CD4-positive, alpha-beta T cell treated with Interleukin-21 for 1 hour (primary cell): ENCODE results near the gene FOXK1.
"Not testable (repeated sequence)": the region's sequence is repeated elsewhere in the genome, so short reads cannot be mapped to it uniquely, and the experiment has no call there.

Experiments
- DNase-seq: peaks from one replicate; pipeline ENCODE4 v3.0.0-alpha.2; 2020

Gene FOXK1

DNA sequence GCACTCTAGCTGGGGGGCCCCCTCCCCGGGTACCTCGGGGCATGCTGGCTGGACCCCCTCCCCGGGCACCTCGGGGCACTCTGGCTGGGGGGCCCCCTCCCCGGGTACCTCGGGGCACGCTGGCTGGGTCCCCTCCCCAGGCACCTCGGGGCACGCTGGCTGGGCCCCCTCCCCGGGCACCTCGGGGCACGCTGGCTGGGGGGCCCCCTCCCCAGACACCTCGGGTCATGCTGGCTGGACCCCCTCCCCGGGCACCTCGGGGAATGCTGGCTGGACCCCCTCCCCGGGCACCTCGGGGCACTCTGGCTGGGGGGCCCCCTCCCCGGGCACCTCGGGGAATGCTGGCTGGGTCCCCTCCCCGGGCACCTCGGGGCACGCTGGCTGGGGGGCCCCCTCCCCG, 120.5 kb downstream of the FOXK1 start:
- not testable (repeated sequence) for DNase-seq

DNA sequence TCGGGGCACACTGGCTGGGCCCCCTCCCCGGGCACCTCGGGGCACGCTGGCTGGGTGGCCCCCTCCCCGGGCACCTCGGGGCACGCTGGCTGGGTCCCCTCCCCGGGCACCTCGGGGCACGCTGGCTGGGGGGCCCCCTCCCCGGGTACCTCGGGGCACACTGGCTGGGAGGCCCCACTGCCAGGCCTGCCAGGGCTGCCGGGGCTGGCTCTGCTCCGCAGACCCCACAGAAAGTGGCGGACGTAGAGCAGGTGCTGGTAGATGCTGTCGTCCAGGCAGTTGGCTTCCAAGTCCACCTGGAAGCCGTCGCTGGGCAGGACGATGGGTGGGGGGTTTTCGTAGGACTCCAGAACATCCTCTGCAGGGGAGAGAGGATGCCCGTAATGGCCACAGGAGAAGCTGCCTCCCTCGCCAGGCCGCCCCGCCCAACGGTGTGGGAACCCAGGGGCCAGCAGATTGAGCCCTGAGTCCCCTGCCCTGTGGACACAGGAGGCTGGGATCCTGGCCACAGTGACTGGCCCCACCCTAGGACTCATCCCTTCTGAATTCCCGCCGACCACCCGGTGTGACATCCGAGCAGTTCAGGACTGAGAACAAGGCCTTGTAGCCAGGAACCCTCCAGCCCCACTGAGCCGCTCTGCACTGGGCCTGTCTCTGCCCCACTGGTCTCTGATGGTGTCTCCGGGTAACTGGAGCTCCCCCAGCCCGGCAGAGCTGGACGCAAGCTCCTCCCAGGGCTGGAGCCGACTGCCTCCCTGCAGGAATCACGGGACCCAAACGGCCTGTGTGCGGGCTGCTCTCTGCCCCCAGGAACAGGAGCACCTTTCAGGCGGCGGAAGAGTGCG, 121.5 kb downstream of the FOXK1 start:
- no peak for DNase-seq

DNA sequence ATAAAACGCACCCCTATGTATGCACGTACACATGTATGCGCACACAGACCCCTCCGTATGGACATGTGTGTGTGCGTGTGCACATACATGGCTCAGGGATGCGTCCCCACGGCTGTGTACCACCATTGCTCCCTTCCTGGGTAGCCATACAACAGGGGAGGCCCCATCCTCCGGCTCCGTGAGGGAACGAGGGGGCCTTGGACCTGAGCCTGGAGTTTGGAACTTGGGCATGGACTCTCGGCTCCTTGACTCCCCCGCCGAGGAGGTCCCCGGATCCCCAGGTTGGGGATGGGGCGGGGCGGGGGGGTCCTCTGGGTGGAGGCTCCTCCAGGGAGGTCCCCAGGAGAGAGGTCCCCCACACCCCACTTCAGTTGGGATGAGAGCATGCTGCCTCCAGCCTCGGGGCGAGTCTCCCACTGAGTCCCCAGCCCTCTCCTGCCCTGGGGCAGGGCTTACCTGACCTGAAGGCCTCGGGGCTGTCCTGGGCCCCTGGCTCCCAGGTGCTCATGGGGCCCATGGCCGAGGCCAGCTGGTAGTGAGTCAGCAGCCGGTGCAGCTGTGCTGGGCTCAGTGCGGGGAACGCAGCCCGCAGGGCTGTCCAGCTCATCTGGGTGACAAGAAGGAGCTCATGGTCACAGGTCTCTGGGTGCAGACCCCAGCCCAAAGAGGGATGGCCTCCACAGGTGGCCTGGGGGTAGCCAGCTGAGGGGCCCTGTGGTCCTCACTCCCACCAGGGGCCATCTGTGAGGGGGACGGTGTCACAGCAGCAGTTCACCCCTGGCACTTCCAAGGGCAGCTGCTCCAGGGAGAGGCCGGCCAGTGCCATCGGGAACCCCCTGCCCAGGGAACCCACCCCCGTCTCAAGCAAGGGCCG, 123.3 kb downstream of the FOXK1 start:
- DNase-seq: no peak

DNA sequence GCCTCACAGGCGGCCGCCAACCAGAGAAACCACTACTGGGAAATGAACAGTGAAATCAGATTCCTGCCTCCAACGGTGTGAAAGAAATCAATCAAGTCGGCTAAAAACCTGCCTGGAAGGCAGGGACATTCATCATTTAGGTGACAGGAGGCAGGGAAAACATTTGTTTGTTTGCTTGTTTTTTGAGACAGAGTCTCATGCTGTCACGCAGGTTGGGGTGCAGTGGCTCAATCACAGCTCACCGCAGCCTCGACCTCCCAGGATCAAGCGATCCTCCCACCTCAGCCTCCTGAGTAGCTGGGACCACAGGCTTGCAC, 123.8 kb downstream of the FOXK1 start:
- DNase-seq: no peak

DNA sequence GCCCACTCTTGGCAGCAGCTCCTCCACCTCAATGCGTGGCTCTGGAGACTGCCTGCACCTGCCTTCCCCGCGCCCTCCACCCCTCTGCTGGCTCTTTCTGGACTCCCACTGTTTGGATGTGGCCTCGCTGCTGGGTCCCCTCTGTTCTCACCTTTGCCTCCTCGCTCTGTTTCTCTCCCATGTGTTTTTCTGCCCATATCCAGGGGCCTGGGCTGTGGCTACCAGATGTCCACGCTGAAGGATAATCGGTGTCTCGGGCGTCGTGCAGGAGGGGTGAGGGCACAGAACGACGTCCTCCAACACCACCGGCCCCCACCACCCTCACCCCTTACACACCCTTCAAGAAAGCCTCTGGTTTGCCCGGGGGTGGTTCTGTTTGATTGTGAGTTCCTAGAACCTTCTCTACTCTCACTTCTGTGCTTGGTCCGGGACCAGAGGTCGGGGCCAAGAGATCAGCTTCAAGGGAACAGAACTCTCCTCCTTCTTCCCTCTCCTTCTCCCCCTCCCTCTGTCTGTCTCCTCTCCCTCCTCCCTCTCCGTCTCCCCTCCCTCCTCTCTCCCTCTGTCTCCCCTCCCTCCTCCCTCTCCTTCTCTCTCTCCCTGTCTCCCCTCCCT, 125.0 kb downstream of the FOXK1 start:
- DNase-seq: no peak

DNA sequence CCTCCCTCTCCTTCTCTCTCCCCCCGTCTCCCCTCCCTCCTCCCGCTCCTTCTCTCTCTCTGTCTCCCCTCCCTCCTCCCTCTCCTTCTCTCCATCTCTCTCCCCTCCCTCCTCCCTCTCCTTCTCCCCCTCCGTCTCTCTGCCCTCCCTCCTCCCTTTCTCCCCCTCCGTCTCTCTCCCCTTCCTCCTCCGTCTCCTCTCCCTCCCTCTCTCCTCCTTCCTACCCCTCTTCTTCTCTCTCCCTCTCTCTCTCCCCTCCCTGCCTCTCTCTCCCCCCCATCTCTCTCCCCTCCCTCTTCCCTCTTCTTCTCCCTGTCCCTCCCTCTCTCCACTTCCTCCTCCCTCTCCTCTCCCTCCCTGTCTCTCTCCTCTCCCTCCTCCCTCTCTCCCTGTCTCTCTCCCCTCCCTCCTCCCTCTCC, 125.5 kb downstream of the FOXK1 start:
- DNase-seq: no peak

DNA sequence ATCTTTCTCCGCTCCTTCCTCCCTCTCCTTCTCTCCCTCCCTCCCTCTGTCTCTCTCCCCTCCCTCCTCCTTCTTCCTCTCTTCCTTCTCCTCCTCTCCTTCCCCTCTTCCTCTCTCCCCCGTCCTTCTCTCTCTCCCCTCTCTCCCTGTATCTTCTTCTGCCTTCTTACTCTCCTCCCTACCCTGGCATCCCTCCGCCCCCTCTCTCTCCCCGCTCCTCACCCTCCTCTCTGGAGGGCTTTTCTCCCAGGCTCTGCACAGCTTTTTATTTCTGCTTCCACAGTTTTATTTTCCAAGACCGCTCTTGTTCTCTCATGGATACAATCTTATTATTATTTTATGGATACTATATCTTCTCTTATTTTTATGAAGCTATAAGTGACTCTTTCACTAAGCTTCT, 125.9 kb downstream of the FOXK1 start:
- DNase-seq: no peak

DNA sequence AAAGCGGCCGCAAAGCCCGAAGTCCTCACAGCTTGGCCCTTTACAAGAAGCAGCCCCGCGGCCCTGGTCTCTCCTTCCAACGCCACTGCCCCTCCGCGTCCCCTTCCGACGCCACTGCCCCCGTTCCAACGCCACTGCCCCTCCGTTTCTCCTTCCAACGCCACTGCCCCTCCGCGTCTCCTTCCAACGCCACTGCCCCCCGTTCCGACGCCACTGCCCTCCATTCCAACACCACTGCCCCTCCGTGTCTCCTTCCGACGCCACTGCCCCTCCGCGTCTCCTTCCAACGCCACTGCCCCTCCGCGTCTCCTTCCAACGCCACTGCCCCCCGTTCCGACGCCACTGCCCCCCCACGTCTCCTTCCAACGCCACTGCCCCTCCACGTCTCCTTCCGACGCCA, 126.5 kb downstream of the FOXK1 start:
- DNase-seq: no peak

DNA sequence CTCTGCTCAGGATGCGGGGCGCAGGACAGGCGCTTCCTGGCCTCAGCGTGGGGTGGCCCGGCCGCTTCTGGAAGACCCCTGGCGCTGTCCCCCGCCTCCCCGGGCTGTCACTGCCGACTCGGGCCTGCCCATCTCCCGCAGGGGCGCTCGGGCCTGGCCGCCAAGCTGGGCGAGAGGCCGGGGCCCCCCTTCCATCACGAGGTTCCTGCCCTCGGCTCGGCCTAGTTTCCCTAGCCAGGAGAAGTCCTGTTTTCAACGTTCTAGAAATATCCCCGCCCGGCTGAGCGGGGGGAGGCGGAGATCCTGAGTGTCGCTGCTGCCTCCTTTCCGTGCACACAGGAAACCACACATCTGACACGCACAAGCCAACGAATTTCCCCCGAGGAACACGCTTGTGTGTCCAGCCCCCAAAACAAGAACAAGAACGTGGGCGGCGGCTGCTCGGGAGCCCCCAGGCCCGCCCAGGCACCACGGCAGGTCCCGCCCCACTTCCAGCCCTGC, 127.0 kb downstream of the FOXK1 start:
- peak; percentile 30 for DNase-seq

DNA sequence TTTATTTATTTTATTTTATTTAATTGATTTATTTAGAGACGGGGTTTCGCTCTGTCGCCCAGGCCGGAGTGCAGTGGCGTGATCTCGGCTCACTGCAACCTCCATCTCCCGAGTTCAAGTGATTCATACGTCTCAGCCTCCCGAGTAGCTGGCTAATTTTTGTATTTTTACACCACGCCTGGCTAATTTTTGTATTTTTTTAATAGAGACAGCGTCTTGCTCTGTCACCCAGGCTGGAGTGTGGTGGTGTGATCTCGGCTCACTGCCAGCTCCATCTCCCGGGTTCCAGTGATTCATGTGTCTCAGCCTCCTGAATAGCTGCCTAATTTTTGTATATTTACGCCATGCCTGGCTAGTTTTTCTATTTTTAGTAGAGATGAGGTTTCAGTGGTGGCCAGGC, 127.6 kb downstream of the FOXK1 start:
- DNase-seq: no peak

DNA sequence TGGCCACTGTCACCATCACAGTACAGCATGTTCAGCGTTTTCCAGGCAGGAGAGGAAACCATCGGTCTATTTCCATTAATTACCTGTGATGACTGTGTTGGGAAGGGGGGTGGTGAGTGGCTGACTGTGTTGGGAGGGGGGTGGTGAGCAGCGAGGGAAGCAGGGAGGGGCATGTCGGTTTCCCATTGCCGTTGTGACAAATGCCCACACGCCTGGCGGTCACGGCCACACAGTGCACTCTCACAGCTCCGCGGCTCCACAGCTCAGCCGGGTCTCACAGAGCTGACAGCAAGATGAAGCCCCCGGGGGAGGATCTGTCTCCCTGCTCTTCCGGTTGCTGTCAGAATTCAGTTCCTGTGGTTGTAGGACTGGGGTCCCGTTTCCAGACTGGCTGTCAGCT, 132.3 kb downstream of the FOXK1 start:
- no peak for DNase-seq

DNA sequence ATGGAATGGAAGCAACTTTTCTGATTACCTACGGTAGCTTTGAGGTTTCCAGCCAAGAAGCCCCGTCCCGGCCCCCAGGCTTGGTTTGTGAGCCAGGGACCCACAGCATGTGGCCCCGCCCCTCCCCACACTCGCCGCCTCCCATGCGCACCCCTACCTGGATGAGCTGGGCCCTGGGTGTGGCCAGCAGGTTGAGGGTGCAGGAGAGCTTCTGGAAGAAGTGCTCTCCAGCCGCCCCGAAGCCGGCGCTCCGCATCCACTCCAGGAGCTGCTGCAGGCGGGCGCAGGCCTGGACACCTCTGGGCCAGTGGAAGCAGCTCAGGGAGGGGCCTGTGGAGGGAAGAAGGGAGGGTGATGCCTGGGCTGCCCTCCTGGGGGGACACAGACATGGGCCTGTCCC, 133.0 kb downstream of the FOXK1 start:
- DNase-seq: no peak

DNA sequence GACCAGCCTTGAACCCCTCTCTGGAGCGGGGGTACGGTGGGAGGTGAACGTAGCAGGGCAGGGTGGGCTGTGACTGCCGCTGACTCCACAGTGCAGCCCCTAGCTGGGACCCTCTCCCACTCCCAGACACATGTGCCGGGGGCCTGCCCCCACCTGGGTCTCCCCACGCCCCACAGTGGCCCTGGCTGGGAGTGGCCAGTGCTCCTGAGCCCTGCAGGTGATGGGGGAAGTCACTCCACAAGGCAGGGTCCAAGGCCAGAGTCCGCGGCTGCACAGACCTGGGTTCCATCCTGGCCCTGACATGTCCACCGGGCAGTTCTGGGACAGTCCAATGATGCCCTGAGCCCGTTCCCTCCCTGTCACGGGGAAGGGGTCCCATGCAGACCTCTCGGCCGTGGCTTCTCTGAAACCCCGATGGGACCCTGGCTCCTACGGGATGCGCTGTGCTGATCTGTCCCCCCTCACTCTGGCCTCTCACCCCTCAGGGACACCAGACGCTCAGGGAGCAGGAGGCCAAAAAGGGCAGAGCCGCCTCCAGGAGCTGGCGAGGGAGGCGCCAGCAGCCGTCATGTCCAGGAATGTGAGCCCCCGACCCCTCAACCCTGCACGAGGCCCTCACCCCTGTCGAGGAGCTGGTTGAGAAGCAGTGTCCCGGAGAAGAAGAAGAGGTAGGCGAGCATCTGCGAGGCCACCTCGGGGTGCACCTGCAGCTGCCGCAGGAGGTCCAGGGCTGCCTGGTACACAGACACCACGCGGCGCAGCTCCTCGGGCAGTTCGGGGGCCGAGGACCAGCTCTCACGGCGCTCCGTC, 133.7 kb downstream of the FOXK1 start:
- DNase-seq: no peak

DNA sequence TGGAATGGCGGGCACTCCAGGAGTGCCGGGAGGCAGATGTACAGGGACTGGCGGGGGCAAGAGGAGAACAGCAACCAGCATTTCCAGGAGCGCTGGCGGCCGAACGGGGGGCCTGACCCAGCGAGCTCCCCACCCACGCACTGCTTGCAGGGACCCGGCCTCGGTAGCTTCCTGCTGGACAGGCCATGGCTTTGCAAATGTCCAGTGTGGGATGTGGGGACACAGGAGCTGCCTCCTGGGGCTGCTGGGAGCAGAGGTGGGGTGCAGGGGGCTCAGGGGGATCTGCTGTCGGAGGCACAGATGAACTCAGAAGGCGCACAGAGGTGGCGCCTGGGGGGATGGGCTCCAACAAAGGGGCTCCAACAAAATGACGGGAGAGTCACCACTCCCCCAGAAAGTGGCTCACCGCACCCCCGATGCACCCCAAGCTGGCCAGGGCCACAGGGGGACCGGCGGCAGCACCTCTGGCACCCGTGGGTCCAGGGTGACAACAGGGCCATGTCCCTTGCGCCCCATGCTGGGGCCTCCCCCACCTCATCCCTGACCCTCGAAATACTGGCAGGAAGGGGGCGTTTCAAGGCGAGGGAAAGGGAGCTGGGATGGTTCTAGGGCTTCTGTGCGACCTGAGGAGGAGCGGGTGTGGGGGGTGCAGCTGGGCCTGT, 134.5 kb downstream of the FOXK1 start:
- no peak for DNase-seq

DNA sequence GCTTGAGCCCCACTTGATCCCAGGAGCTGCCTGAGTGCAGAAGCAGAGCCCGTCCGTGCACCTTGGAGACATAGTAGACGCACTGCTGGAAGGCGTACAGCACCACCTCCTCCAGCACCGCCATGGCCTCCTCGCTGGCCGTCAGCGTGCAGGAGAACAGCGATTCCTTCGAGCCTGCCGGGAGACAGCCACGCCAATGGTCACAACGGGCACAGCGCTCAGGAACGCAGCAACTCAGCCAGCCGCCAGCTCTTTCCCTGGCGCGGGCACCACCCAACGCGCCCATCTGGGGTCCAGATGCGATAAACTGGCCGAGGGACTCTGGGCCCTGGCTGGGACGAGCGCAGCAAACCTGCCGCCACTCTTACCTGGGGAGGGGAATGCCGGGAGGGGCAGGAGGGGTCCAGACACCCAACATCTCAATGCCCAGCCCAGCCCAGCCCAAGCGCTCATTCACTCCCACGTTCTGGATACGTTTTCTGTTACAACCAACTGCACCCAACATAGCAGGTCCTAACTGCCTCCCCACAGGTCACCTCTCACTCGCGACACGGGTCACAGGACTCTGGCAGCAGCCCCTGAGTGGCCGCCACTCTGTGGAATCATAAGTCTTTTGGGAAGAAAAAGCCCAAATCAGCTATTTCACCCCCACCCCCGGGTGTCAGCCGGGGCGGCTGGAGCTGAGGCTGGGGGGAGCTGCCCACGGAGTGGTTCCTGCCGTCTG, 135.2 kb downstream of the FOXK1 start:
- DNase-seq: no peak

DNA sequence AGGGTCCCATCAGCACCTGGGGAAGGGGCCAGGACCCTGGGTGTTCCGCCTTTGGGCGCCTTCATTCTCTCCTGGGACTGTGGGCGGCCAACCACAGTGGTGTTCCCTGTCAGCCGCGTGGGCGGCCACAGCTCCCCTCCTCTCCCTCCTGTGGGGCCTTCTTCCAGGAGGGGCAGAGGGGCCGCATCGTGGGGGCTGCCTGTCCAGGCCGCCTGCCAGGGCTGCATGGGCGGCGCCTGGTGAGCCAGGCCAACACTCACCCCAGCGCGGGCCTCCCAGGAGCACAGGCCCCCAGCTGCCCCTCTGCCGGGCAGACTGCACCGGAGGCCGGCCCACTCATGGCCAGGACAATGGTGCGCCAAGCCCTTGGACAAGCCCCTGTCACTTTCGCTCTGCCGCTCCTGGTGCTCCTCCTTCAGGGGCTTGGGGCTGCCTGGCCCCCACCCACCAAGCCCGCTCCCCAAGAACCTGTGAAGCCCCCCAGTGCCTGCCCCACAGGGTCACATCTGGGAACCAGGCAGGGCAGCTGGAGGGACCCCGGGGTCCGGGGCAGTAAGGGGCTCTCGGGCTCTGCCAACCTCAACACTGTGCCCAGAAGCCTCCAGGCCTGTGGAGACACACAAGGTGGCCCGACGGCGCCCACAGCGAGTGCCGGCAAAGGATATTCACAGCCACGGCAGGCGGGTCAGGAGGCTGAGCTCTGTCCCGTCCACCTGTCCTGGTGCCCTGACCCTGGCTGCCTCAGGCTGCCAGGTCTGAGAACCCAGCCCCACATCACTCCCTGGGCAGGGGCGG, 136.1 kb downstream of the FOXK1 start:
- no peak for DNase-seq

DNA sequence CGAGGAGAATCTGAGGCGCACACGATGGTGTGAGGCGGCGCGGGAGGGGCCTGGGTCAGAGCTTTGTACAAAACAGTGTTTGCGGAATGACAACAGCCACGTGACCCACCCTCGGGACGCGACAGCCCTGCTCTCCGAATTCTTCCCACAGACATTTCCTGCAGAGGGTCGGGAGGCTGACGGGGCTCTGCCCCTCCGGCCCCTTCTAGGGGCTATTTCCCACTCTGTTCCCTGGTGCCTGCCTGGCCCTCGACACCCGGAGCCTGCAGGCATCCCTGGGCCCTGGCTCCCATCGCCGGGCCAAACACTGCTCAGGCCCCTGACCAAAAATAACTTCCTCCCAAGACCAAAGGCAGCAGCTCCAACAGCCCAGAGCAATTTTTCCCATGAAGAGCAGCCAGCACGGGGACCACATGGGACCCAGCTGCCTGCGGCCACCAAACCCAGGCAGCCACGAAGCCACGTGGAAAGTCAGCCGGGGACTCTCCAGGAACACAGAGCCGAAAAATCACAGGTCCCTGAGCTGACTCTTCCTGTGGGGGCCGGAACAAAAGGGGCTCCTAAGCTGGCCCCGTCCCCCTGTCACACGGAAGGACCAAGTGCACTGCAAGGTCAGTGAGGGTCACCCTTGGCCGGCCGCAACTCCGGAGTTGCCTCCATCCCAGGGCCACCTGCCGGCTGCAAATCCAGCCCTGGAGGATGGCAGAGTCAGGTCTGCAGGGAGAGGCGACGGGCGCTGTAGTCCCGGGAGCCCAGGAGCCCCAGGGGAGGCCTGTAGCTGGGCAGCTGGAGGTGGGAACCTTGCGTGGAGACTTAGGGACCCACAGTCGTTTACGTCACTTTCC, 137.7 kb downstream of the FOXK1 start:
- no peak for DNase-seq

DNA sequence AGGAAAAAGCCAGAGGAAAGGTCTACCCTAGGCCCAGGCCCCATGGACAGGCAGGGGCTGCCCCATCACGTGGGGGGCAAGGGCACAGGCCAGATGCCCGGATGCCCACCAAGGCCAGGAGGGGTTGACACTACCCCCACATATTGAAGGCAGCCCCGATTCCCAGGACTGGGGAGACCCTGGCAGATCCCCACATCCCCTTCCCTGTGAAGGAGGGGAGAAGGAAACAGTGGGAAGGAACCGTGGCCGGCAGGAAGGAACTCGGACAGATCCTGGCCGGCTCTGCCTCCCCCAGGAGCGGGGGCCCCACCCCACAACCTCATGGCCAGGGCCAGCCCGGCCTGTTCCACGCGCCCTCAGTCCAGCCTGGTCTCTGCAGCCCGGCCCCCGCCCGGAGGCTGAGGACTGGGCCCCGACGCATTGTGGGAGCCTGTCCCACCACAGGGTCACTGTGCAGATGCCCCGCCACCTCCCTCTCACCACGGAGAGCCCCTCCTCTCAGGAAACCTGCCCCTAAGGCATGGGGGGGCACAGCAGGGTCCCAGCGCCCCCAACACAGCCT, 138.4 kb downstream of the FOXK1 start:
- DNase-seq: no peak
